Loucy (cell line): ENCODE data around the gene SYCP2L.
"Not testable (repeated sequence)": the region's sequence is repeated elsewhere in the genome, so short reads cannot be mapped to it uniquely, and the experiment has no call there.

Experiments used
- H2AFZ ChIP-seq: fragments of 200-600 bp; sonication (generic); 2 replicates; pipeline ENCODE4 v1.6.0; 2016; ENCODE audit warnings: antibody characterized with exemption, mild to moderate bottlenecking, low read length, moderate library complexity
- H3F3A ChIP-seq: fragments of 200-600 bp; 2 replicates; pipeline ENCODE4 v1.6.0; 2016; ENCODE audit warnings: antibody characterized with exemption, low read depth, mild to moderate bottlenecking
- H3K27me3 ChIP-seq: fragments of 200-600 bp; sonication (generic); 2 replicates; pipeline ENCODE4 v1.6.1; 2014; ENCODE audit warnings: low read length, mild to moderate bottlenecking; ENCODE audit not compliant: insufficient read depth, poor library complexity, severe bottlenecking
- H3K36me3 ChIP-seq: fragments of 200-600 bp; sonication (generic); 2 replicates; pipeline ENCODE4 v1.6.1; 2016; ENCODE audit warnings: low read length; ENCODE audit not compliant: insufficient read depth
- H3K4me1 ChIP-seq: fragments of 200-600 bp; sonication (generic); 2 replicates; pipeline ENCODE4 v1.5.1; 2014; ENCODE audit warnings: low read length, mild to moderate bottlenecking; ENCODE audit not compliant: insufficient read depth, poor library complexity, severe bottlenecking
- H3K4me2 ChIP-seq: fragments of 200-600 bp; sonication (generic); 2 replicates; pipeline ENCODE4 v1.6.0; 2014; ENCODE audit warnings: antibody characterized with exemption, low read length, low read depth, mild to moderate bottlenecking; ENCODE audit not compliant: poor library complexity, severe bottlenecking
- H3K4me3 ChIP-seq: fragments of 200-600 bp; sonication (generic); 2 replicates; pipeline ENCODE4 v1.5.1; 2014; ENCODE audit warnings: low read length, mild to moderate bottlenecking, mixed read lengths; ENCODE audit not compliant: poor library complexity, severe bottlenecking
- H3K79me2 ChIP-seq: fragments of 200-600 bp; sonication (generic); 2 replicates; pipeline ENCODE4 v1.6.1; 2014; ENCODE audit warnings: low read length; ENCODE audit not compliant: insufficient read depth
- H3K9ac ChIP-seq: fragments of 200-600 bp; sonication (generic); 2 replicates; pipeline ENCODE4 v1.6.0; 2014; ENCODE audit warnings: mild to moderate bottlenecking, low read depth, low read length, moderate library complexity; ENCODE audit not compliant: poor library complexity, severe bottlenecking
- H3K9me2 ChIP-seq: fragments of 200-600 bp; sonication (generic); replicated peaks from 2 replicates; pipeline ENCODE4 v1.6.1; 2016; ENCODE audit warnings: low read depth, low read length, mixed read lengths
- H3K9me3 ChIP-seq: fragments of 200-600 bp; sonication (generic); 2 replicates; pipeline ENCODE4 v1.6.1; 2014; ENCODE audit warnings: mild to moderate bottlenecking, antibody characterized with exemption, low read length, low read depth; ENCODE audit not compliant: insufficient read depth
- H4K20me1 ChIP-seq: fragments of 200-600 bp; sonication (generic); 2 replicates; pipeline ENCODE4 v1.6.0; 2014; ENCODE audit warnings: antibody characterized with exemption, low read length, mild to moderate bottlenecking; ENCODE audit not compliant: insufficient read depth, poor library complexity, severe bottlenecking
- EZH2phosphoT487 ChIP-seq: fragments of 200-600 bp; IDR thresholded peaks from 2 replicates; pipeline ENCODE4 v1.6.1; 2018; ENCODE audit warnings: antibody characterized with exemption, mild to moderate bottlenecking, moderate library complexity, borderline replicate concordance
- TF ChIP-seq, protein P1 (sequence below): fragments of 200-600 bp; sonication (generic); conservative IDR thresholded peaks from 2 replicates; pipeline ENCODE4 v1.5.1; 2014; ENCODE audit warnings: mild to moderate bottlenecking, antibody characterized with exemption, low read length

The SYCP2L gene

DNA sequence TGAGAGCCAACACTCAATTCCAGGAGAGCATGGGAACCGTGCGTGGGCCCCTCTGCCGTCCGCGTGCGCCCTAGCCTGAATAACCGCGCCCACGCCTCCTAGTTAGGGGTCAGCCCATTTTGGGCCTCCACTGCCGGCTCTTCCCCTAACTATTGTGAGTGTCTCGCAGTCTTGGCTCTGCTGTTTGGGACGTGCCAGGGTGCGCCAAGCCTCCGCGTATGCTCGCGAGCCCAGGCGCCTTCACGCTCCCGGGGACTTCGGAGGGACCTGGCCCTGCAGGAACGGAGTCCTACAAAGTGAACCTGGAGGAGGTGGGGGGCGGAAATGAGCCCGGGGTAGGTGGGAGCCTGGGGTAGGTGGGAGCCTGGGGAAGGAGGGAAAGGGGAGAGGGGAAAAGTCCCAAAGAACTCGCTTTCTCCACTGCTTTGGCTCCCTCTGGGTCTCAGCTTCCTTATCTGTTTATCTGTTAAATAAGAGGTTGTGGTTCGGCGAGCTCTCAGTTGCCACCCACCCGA is 4.1 kb upstream of the SYCP2L start:
- Histone ChIP-seq H2AFZ (no peak overlapping the region), H3K36me3 (no peaks in the 10 kb centered on the region), H3K9me2 (no peaks in the 10 kb centered on the region), H3K27me3 (no peaks in the 10 kb centered on the region), H3K4me2 (no peak overlapping the region), H3K79me2 (no peaks in the 10 kb centered on the region), H3K9ac (no peak overlapping the region), H3F3A (no peaks in the 10 kb centered on the region), H4K20me1 (no peaks in the 10 kb centered on the region), H3K9me3 (no peaks in the 10 kb centered on the region), H3K4me1 (no peaks in the 10 kb centered on the region), H3K4me3 (no peak overlapping the region)
- TF ChIP-seq, protein P1, sequence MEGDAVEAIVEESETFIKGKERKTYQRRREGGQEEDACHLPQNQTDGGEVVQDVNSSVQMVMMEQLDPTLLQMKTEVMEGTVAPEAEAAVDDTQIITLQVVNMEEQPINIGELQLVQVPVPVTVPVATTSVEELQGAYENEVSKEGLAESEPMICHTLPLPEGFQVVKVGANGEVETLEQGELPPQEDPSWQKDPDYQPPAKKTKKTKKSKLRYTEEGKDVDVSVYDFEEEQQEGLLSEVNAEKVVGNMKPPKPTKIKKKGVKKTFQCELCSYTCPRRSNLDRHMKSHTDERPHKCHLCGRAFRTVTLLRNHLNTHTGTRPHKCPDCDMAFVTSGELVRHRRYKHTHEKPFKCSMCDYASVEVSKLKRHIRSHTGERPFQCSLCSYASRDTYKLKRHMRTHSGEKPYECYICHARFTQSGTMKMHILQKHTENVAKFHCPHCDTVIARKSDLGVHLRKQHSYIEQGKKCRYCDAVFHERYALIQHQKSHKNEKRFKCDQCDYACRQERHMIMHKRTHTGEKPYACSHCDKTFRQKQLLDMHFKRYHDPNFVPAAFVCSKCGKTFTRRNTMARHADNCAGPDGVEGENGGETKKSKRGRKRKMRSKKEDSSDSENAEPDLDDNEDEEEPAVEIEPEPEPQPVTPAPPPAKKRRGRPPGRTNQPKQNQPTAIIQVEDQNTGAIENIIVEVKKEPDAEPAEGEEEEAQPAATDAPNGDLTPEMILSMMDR: no peak
- no peak for TF ChIP-seq EZH2phosphoT487

DNA sequence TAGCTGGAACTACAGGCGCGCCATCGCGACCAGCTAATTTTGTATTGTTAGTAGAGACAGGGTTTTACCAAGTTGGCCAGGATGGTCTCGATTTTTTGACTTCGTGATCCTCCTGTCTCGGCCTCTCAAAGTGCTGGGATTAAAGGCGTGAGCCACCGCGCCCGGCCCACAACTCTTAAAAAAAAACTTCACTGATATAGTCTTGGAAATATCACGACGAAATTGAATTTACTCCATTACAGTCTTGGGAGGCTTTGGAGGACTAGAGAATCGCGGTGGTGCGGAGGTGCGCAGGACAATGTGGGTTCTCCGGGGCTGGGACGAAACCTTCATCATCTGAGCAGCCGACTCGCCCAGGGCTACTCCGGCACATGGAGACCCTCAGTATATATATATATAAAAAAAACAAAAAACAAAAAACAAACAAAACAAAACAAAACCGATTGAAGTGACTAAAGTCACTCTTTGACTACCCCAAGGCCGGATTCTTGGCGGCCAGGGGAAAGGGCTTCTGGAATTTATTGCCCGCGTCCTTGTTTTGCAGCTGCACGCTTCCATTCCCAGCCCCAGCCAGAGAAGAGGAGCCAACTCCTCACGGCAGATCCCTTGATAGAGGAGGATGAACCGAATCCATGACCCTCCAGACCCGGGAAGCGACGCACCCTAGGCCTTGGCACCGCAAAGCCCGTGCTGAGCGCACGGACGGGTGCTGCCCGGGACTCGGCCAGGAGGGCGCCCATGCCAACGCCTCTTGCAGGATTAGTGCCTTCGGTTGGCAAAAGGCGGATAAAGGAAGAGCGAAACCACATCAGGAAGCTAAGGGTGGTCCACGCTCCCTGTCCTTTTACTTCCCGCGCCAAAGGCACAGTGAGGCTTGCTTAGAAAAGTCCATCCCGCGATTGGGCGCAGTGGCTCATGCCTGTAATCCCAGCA is 3.3 kb upstream of the SYCP2L start:
- no peak overlapping the region for H2AFZ ChIP-seq
- no peak overlapping the region for H3K4me3 ChIP-seq
- H3K36me3 ChIP-seq: no peaks in the 10 kb centered on the region
- H3K9me3 ChIP-seq: no peaks in the 10 kb centered on the region
- TF ChIP-seq EZH2phosphoT487: no peak
- TF ChIP-seq, protein P1: no peak
- H3K9me2 ChIP-seq: no peaks in the 10 kb centered on the region
- no peaks in the 10 kb centered on the region for H3F3A ChIP-seq
- no peaks in the 10 kb centered on the region for H4K20me1 ChIP-seq
- H3K9ac ChIP-seq: no peak overlapping the region
- H3K79me2 ChIP-seq: no peaks in the 10 kb centered on the region
- H3K4me2 ChIP-seq: no peak overlapping the region
- H3K27me3 ChIP-seq: no peaks in the 10 kb centered on the region
- no peaks in the 10 kb centered on the region for H3K4me1 ChIP-seq

DNA sequence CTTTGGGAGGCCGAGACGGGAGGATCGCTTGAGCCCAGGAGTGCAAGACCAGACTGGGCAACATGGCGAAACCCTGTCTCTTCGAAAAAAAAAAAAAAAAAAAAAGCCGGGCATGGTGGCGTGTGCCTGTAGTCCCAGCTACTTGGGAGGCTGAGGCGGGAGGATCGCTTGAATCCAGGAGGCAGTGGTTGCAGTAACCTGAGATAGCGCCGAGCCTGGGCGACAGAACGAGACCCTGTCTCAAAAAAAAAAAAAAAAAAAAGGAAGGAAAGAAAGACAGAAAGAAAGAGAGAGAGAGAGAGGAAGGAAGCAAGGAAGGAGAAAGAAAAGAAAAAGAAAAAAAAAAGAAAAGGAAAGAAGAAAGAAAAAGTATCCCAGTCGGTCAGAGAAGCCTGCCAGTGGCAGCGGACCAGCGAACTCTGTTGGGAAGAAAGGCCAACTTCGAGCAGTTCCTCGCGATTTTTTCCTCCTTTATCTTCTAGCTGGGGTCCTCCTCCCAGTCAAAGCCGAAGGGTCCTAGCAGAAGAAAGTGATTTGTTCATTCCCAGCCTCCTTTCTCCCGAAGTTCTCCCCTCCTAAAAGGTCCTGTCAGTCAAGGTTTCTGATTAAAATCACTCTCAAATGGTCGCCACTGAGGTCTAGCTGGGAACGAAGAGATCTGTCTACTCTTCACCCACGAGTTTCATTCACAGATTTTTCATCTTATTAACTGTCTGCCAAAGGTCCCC is 2.4 kb upstream of the SYCP2L start:
- Histone ChIP-seq H2AFZ (no peak overlapping the region), H3K9me3 (no peaks in the 10 kb centered on the region), H3K36me3 (no peaks in the 10 kb centered on the region), H3K9me2 (no peaks in the 10 kb centered on the region), H3F3A (no peaks in the 10 kb centered on the region), H3K27me3 (no peaks in the 10 kb centered on the region), H3K9ac (no peak overlapping the region), H3K4me3 (no peak overlapping the region), H3K4me2 (no peak overlapping the region), H3K4me1 (no peaks in the 10 kb centered on the region), H3K79me2 (no peaks in the 10 kb centered on the region), H4K20me1 (no peaks in the 10 kb centered on the region)
- no peak for TF ChIP-seq EZH2phosphoT487
- TF ChIP-seq, protein P1: no peak

DNA sequence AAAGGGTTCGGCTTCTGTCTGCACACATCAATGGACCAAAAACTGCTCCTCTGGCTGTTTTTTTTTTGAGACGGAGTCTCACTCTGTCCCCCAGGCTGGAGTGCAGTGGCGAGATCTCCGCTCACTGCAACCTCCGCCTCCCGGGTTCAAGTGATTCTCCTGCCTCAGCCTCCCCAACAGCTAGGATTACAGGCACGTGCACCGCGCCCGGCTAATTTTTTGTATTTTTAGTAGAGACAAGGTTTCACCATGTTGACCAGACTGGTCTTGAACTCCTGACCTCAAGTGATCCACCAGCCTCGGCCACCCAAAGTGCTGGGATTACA is 524 bp upstream of the SYCP2L start:
- H3K4me1 ChIP-seq, H3K9ac ChIP-seq, H3K79me2 ChIP-seq, H3K27me3 ChIP-seq, H4K20me1 ChIP-seq, H2AFZ ChIP-seq, H3K36me3 ChIP-seq, H3K4me2 ChIP-seq, H3F3A ChIP-seq, H3K9me3 ChIP-seq, H3K9me2 ChIP-seq, H3K4me3 ChIP-seq: not testable (repeated sequence)
